Common myeloid progenitor, CD34-positive (primary cell): ENCODE results near the gene PLEKHA7.

ENCODE experiments used
- CTCF ChIA-PET: fragments of 350-600 bp; sonication (Branson Sonifier 250); formaldehyde crosslinking; loops from one replicate; lab custom pipeline; 2021; ENCODE audit warnings: antibody characterized with exemption; lab: Charles Lee
- POLR2A ChIA-PET: fragments of 350-600 bp; sonication (Branson Sonifier 250); formaldehyde crosslinking; loops from one replicate; lab custom pipeline; 2021; ENCODE audit warnings: antibody characterized with exemption; lab: Charles Lee
- DNase-seq, 3 donors: peaks; one replicate each; pipeline versions ENCODE4 v3.0.0 to v3.0.0-alpha.2; 2013
- H3K27ac ChIP-seq, 2 experiments: 1 replicate in 1 of 2; 2 replicates in 1 of 2; pipeline ENCODE4 v1.7.0; 2013; ENCODE audit warnings: inconsistent platforms in 2 of 2, low read length in 2 of 2, mild to moderate bottlenecking in 2 of 2, low read depth in 1 of 2, moderate library complexity in 1 of 2; ENCODE audit not compliant: severe bottlenecking in 2 of 2, insufficient read depth in 1 of 2, poor library complexity in 1 of 2
- H3K27me3 ChIP-seq, 5 experiments: replicated peaks in 2 of 5; 1 replicate in 3 of 5; 2 replicates in 2 of 5; pipeline versions ENCODE4 v1.6.1 to v1.7.0; 2013; ENCODE audit warnings: low read length in 4 of 5, mild to moderate bottlenecking in 2 of 5, moderate library complexity in 2 of 5, inconsistent platforms in 1 of 5; ENCODE audit not compliant: insufficient read depth in 5 of 5, control insufficient read depth in 4 of 5
- H3K36me3 ChIP-seq, 4 experiments: 1 replicate in 2 of 4; 2 replicates in 2 of 4; pipeline versions ENCODE4 v1.6.1 to v1.7.0; 2013; ENCODE audit warnings: low read length in 3 of 4, control low read depth in 1 of 4, mild to moderate bottlenecking in 1 of 4; ENCODE audit not compliant: control insufficient read depth in 4 of 4, insufficient read depth in 4 of 4
- H3K4me1 ChIP-seq, 4 experiments: 1 replicate in 3 of 4; 2 replicates in 1 of 4; pipeline versions ENCODE4 v1.6.1 to v1.7.1; 2013; ENCODE audit warnings: low read length in 3 of 4, mild to moderate bottlenecking in 3 of 4, control low read depth in 1 of 4, inconsistent platforms in 1 of 4, moderate library complexity in 1 of 4; ENCODE audit not compliant: control insufficient read depth in 4 of 4, insufficient read depth in 4 of 4; ENCODE audit errors: control extremely low read depth in 1 of 4
- H3K4me3 ChIP-seq, 7 experiments: 1 replicate in 4 of 7; 2 replicates in 3 of 7; pipeline versions ENCODE4 v1.5.1 to v1.7.0; 2013; ENCODE audit warnings: mild to moderate bottlenecking in 7 of 7, low read length in 6 of 7, moderate library complexity in 6 of 7, inconsistent platforms in 2 of 7, low read depth in 2 of 7, control low read depth in 1 of 7; ENCODE audit not compliant: insufficient read depth in 4 of 7, control insufficient read depth in 1 of 7; ENCODE audit errors: extremely low read depth in 1 of 7
- H3K9me3 ChIP-seq, 5 experiments: 1 replicate in 4 of 5; 2 replicates in 1 of 5; pipeline versions ENCODE4 v1.6.1 to v1.7.1; 2013; ENCODE audit warnings: low read length in 4 of 5, mild to moderate bottlenecking in 2 of 5, inconsistent platforms in 1 of 5, low read depth in 1 of 5, moderate library complexity in 1 of 5; ENCODE audit not compliant: control insufficient read depth in 4 of 5, insufficient read depth in 2 of 5; ENCODE audit errors: control extremely low read depth in 1 of 5
- WGBS: methylation state at CpG from one replicate; pipeline ENCODE4 v1.1.5; 2013; ENCODE audit not compliant: insufficient coverage; 5-methylcytosine and 5-hydroxymethylcytosine counted together

The PLEKHA7 gene

DNA sequence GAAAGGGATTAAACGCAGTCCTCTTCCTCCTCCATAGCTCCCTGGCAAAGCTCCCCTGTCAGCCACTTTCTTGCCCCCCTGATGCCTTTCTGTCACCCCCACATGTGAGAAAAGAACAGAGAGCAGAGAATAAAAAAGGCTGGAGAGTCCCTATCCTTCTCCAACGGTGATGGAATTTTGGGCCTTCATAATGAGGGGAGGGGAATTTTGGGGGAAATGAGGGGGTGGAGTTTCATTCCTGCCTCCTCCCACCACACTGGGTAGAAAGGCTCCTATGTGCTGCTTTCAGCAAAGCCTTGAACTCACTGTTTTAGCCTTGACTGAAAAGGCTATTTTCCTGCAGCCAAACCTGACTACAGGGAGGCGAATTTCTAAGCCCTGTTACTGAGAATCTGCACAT is 216.4 kb downstream of the PLEKHA7 start:
- Histone ChIP-seq H3K4me1 (peaks cover 3 to 43% (median 32%) of the 10 kb centered on the region in 4 experiments), H3K4me3 (no peak overlapping the region), H3K27ac (no peak overlapping the region), H3K9me3 (no peaks in the 10 kb centered on the region), H3K36me3 (peaks cover 0 to 2% (median 0%) of the 10 kb centered on the region in 4 experiments), H3K27me3 (no peaks in the 10 kb centered on the region)
- ChIA-PET POLR2A (no interaction called here), CTCF (interaction anchor here (1.8 to 14.6 kb wide), 2 partner anchors 10 to 12 kb away, joined by 11 to 184 read pairs; no protein-coding TSS in a partner anchor)
- 100% methylated on average over 1 of the region's 3 CpGs for WGBS
- no peak for DNase-seq

DNA sequence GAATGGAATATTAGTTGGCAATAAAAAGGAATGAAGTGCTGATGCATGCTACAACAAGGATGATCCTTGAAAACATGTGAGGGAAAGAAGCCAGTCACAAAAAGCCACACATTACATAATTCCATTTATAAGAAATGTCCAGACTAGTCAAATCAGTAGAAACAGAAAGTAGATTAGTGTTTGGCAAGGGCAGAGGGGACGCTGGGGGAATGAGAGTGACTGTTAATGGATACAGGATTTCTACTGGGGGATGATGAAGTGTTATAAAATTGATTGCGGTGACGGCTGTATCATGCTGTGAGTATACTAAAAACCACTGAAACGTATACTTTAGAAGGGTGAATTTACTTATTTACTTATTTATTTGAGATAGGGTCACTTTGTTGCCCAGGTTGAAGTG is 217.9 kb downstream of the PLEKHA7 start:
- WGBS: 97% methylated on average over 3 of the region's 4 CpGs
- no peak overlapping the region for H3K4me3 ChIP-seq
- H3K27ac ChIP-seq: no peak overlapping the region
- H3K36me3 ChIP-seq: peaks cover 0 to 2% (median 0%) of the 10 kb centered on the region in 4 experiments
- H3K9me3 ChIP-seq: no peaks in the 10 kb centered on the region
- ChIA-PET POLR2A (no interaction called here), CTCF (interaction anchor here (1.8 to 14.6 kb wide), 3 partner anchors 9 to 14 kb away, joined by 6 to 184 read pairs (median 11); no protein-coding TSS in a partner anchor)
- peaks cover 11 to 57% (median 43%) of the 10 kb centered on the region in 4 experiments for H3K4me1 ChIP-seq
- peak in 1 of 3 donors; percentile 22 for DNase-seq
- H3K27me3 ChIP-seq: no peaks in the 10 kb centered on the region

DNA sequence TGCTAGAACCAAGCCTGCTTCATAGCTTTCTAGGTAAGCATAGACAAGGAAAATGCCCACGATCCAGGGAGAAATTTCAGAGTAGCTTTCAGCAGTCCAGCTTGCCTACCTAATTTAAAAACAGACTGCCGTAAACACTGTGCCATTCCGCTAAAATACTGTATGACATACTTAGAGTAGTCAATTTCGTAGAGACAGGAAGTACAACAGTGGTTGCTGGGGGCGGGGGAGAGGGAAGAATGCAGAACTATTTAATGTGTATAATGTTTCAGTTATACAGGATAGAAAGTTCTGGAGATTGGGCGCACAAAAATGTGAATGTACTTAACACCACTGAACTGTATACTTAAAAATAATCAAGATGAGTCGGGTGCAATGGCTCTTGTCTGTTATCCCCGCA is 219.1 kb downstream of the PLEKHA7 start:
- Histone ChIP-seq H3K27me3 (no peaks in the 10 kb centered on the region), H3K27ac (no peak overlapping the region), H3K36me3 (peaks cover 0 to 2% (median 0%) of the 10 kb centered on the region in 4 experiments), H3K9me3 (no peaks in the 10 kb centered on the region), H3K4me1 (peaks cover 11 to 63% (median 49%) of the 10 kb centered on the region in 4 experiments), H3K4me3 (peak overlapping the region in 1 of 7 experiments; percentile 46)
- peak; percentile 41 to 82 (median 79) for DNase-seq
- WGBS: 50% methylated on average over 4 of the region's 8 CpGs
- CTCF ChIA-PET: interaction anchor here (1.0 to 14.6 kb wide), 3 partner anchors 10 to 46 kb away, joined by 3 to 184 read pairs (median 6); no protein-coding TSS in a partner anchor
- POLR2A ChIA-PET: no interaction called here

DNA sequence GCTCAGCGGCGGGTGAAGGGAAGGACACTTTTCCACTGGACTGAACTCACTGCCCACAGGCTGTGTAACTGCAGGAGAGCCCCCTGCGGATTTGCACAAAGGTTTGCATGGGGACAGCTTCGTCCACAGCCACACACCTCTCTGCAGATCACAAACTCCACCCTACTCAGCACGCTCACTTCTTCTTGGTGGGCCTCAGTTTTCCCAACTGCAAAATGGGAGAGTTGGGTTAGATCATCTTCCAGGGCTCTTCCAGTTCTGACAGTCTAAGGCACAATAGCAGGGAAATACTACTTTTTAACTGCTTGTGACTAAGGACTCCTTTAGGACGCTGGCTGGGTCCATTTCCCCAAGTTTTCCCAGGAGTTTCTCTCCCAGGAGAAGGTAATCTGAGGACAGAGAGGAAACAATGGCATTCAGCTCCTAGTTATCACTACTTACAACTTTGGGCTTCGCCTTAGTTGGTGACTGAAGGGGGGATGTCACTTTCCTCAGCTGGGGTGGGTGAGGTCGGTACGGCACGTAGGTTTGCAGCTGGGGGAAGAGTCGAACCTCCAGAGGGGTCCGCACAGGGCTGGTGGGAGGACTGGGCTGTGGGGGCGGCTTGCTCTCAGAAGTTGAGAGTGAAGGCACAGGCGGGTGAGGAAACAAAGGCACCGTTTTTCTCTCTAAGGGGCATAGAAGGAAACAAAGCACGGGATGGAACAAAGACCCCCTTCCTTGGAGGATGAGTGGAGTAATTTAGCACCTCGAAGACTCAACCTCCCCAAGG is 220.0 kb downstream of the PLEKHA7 start:
- Histone ChIP-seq H3K27me3 (no peaks in the 10 kb centered on the region), H3K9me3 (no peaks in the 10 kb centered on the region), H3K4me1 (peaks cover 11 to 62% (median 51%) of the 10 kb centered on the region in 4 experiments), H3K36me3 (peaks cover 0 to 2% (median 0%) of the 10 kb centered on the region in 4 experiments), H3K4me3 (no peak overlapping the region), H3K27ac (no peak overlapping the region)
- DNase-seq: no peak
- CTCF ChIA-PET: interaction anchor here (1.0 to 14.6 kb wide), 4 partner anchors 9 to 45 kb away, joined by 3 to 184 read pairs (median 4); no protein-coding TSS in a partner anchor
- POLR2A ChIA-PET: no interaction called here
- WGBS: 94% methylated on average over 11 of the region's 17 CpGs

DNA sequence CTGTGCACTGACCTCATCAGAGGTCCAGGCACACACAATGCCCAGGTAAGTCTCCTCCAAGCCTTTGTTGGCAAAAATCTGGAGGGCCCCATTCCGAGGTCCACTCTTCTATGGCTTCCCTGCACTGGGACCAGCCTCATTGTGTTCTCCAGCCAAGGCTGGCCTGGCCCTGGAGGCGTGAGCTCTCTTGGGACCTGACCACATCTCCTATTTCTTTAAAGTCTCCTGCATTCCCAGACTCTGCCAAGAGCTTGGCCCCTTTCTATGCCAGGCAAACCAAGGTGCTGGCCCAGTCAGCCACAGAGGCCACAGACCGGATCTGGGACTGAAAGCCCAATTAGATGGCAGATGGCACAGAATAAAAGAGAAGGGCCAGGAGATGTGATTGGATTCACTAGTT is 220.7 kb downstream of the PLEKHA7 start:
- Histone ChIP-seq H3K27me3 (no peaks in the 10 kb centered on the region), H3K27ac (no peak overlapping the region), H3K9me3 (no peaks in the 10 kb centered on the region), H3K4me1 (peaks cover 11 to 66% (median 51%) of the 10 kb centered on the region in 4 experiments), H3K4me3 (no peak overlapping the region), H3K36me3 (peaks cover 0 to 2% (median 0%) of the 10 kb centered on the region in 4 experiments)
- WGBS: 100% methylated on average over 3 of the region's 3 CpGs
- ChIA-PET POLR2A (no interaction called here), CTCF (interaction anchor here (0.9 to 14.6 kb wide), 3 partner anchors 17 to 90 kb away, joined by 3 to 184 read pairs (median 3); no protein-coding TSS in a partner anchor)
- DNase-seq: no peak

DNA sequence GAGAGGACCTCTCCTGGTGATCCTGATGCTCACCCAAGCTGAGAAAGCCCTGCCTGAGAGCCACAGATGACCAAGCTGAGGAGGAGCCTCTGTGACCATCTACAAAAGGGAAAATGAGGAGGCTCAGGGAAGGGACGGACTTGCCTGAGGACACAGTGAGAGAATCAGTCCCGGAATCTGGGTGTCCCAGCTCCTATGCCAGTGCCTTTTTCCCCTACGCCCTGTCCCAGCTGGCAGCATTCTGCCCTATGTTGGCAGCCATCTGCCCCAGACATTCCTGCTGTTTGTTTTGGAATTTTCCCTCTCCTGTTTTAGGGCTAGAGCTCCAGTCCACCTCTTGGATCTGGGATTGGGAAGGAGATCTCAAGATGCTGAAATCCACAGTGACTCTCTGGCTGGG is 221.2 kb downstream of the PLEKHA7 start:
- H3K36me3 ChIP-seq: peaks cover 0 to 2% (median 0%) of the 10 kb centered on the region in 4 experiments
- no peak for DNase-seq
- H3K27ac ChIP-seq: peak overlapping the region in 1 of 2 experiments; percentile 30
- no peaks in the 10 kb centered on the region for H3K9me3 ChIP-seq
- H3K27me3 ChIP-seq: no peaks in the 10 kb centered on the region
- ChIA-PET CTCF (interaction anchor here (0.9 to 14.6 kb wide), 7 partner anchors 8 to 101 kb away, joined by 3 to 184 read pairs (median 3); no protein-coding TSS in a partner anchor), POLR2A (interaction anchor here (0.6 to 1.0 kb wide), 2 partner anchors 14 to 65 kb away, joined by 4 to 8 read pairs; no protein-coding TSS in a partner anchor)
- H3K4me3 ChIP-seq: no peak overlapping the region
- 100% methylated on average over 3 of the region's 3 CpGs for WGBS
- H3K4me1 ChIP-seq: peaks cover 11 to 66% (median 50%) of the 10 kb centered on the region in 4 experiments
